OCI-LY1 (cell line): ENCODE measurements around the gene GPR176.

Experiments
- CTCF ChIP-seq: fragments of 200-600 bp; sonication (generic), shearing (Covaris generic); IDR thresholded peaks from 2 replicates; pipeline ENCODE4 v1.5.1; 2017; ENCODE audit warnings: mild to moderate bottlenecking, antibody characterized with exemption, low read length, moderate library complexity, mixed read lengths
- EZH2 ChIP-seq: fragments of 200-600 bp; sonication (generic), shearing (Covaris generic); IDR thresholded peaks from 2 replicates; pipeline ENCODE4 v1.8.0; 2017; ENCODE audit warnings: borderline replicate concordance, mixed run types, mild to moderate bottlenecking, antibody characterized with exemption, low read length, moderate library complexity, mixed read lengths

GRCh38 chr15:39922462-39923092, 2.5 kb upstream of the GPR176 start:
- TF ChIP-seq CTCF (no peak), EZH2 (no peak)
